ENCODE measurements around the gene TNFRSF8. TPM values are rescaled to one million over a fixed set of nuclear protein-coding genes. Genes with fewer than 3 reads are reported as not detected.
"Not testable (repeated sequence)": the region's sequence is repeated elsewhere in the genome, so short reads cannot be mapped to it uniquely, and the experiment has no call there.

Gene TNFRSF8
- total and polyA plus RNA-seq, 9 of the 15 experiments (the other 6 are each of a cell fraction or from before 2014, with no cell fraction given) = 3.5 to 38.4 (median 17.1) TPM

DNA sequence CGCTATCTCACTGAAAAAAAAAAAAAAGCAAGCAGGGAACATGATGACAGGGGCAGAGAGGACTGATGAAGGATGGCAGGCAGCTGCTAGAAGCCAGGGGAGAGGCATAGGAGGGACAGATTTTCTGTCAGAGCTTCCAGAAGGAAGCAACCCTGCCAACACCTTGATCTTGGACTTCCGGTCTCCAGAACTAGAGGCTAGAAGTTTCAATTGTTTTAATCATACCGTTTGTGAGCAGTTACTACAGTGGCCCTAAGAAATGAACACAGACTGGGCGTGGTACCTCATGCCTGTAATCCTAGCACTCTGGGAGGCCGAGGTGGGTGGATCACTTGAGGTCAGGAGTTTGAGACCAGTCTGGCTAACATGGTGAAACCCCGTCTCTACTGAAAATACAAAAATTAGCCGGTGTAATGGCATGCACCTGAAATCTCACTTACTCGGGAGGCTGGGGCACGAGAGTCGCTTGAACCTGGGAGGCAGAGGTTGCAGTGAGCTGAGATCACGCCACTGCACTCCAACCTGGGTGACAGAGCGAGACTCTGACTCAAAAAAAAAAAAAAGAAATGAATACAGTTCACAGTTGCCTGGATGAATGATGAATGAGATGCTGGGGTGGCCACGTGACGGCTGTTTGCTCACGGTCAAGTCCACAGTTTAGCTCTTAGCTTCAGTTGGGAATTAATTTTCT lies 18.8 kb upstream of the TNFRSF8 start:
- H3K4me3 ChIP-seq; H3K4me2 ChIP-seq (ENCODE audit: insufficient read depth, low read length); H4K20me1 ChIP-seq (replicated peaks; ENCODE audit: control insufficient read depth, insufficient read depth, low read length); in situ Hi-C loops (cut with MboI); intact Hi-C loops (cut with micrococcal nuclease); CTCF ChIA-PET (ENCODE audit: low intra/inter-chr PET ratio); BruUV-seq (replicated peaks); H3K9ac ChIP-seq (ENCODE audit: insufficient read depth in 1 of 2, low read depth in 2 of 2, low read length in 2 of 2); H3K27me3 ChIP-seq (ENCODE audit: control insufficient read depth in 2 of 2, insufficient read depth in 2 of 2, low read length in 2 of 2); H3K9me3 ChIP-seq (replicated peaks; ENCODE audit: control insufficient read depth, insufficient read depth, low read depth, low read length); H3K27ac ChIP-seq (ENCODE audit: extremely low read depth, low read depth, low read length); H3K79me2 ChIP-seq (ENCODE audit: control insufficient read depth, insufficient read depth, low read length); H3K9me1 ChIP-seq (ENCODE audit: control insufficient read depth, insufficient read depth, low read length); H3K36me3 ChIP-seq (ENCODE audit: control insufficient read depth, insufficient read depth, low read length): not testable (repeated sequence)
- 21% methylated on average over 15 of the region's 15 CpGs for WGBS (ENCODE audit: insufficient coverage, low coverage, missing lambda C conversion rate)
- Histone ChIP-seq H2AFZ (ENCODE audit: low read depth, low read length) (peak overlapping the region; percentile 87), H3K4me1 (replicated peaks in 1 of 2; ENCODE audit: control insufficient read depth in 2 of 2, insufficient read depth in 2 of 2, low read length in 2 of 2) (peaks cover 28 to 39% of the 10 kb centered on the region in 2 experiments)
- FAIRE-seq = peak; percentile 52
- DNase-seq (ENCODE audit: extremely low read depth in 1 of 4, low spot score in 3 of 4) = peak in 1 of 4 experiments; percentile 50
- peak; percentile 65 for ATAC-seq
- POLR2A ChIA-PET = interaction anchor here (1.3 to 3.4 kb wide), 2 partner anchors 12 to 136 kb away, joined by 4 to 28 read pairs; no protein-coding TSS in a partner anchor
- TF ChIP-seq GABPA (tag; conservative IDR thresholded peaks at IDR 0.05; ENCODE audit: low read depth) = 0 out of 2 replicates have a peak, but pooled peaks have one; percentile 31
- 0 out of 2 replicates have a peak, but pooled peaks have one; percentile 13 for TF ChIP-seq CBFA2T2 (conservative IDR thresholded peaks at IDR 0.05)
- peak; percentile 71 for TF ChIP-seq ZNF384 (IDR thresholded peaks at IDR 0.05; ENCODE audit: low read depth, low read length)
- TF ChIP-seq, protein P1, sequence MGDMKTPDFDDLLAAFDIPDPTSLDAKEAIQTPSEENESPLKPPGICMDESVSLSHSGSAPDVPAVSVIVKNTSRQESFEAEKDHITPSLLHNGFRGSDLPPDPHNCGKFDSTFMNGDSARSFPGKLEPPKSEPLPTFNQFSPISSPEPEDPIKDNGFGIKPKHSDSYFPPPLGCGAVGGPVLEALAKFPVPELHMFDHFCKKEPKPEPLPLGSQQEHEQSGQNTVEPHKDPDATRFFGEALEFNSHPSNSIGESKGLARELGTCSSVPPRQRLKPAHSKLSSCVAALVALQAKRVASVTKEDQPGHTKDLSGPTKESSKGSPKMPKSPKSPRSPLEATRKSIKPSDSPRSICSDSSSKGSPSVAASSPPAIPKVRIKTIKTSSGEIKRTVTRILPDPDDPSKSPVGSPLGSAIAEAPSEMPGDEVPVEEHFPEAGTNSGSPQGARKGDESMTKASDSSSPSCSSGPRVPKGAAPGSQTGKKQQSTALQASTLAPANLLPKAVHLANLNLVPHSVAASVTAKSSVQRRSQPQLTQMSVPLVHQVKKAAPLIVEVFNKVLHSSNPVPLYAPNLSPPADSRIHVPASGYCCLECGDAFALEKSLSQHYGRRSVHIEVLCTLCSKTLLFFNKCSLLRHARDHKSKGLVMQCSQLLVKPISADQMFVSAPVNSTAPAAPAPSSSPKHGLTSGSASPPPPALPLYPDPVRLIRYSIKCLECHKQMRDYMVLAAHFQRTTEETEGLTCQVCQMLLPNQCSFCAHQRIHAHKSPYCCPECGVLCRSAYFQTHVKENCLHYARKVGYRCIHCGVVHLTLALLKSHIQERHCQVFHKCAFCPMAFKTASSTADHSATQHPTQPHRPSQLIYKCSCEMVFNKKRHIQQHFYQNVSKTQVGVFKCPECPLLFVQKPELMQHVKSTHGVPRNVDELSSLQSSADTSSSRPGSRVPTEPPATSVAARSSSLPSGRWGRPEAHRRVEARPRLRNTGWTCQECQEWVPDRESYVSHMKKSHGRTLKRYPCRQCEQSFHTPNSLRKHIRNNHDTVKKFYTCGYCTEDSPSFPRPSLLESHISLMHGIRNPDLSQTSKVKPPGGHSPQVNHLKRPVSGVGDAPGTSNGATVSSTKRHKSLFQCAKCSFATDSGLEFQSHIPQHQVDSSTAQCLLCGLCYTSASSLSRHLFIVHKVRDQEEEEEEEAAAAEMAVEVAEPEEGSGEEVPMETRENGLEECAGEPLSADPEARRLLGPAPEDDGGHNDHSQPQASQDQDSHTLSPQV (IDR thresholded peaks at IDR 0.05) = 0 out of 2 replicates have a peak, but pooled peaks have one; percentile 36
- TF ChIP-seq BHLHE40 (IDR thresholded peaks at IDR 0.05; ENCODE audit: low read length) = peak; percentile 50; the same call in 1 of the 2 replicates
- TF ChIP-seq ARID1B (IDR thresholded peaks at IDR 0.05) = peak; percentile 28; the same call in 1 of the 2 replicates
- 0 out of 2 replicates have a peak, but pooled peaks have one; percentile 17 for TF ChIP-seq KLF1 (tag; IDR thresholded peaks at IDR 0.05)
